Trophoblast cell (in vitro differentiated cells and primary cell): ENCODE data around the gene TMEM132D.

ENCODE experiments used
- DNase-seq, 2 donors: peaks; one replicate each; pipeline ENCODE4 v3.0.0-alpha.2; 2016
- H2AFZ ChIP-seq: 2 replicates; pipeline ENCODE4 v1.6.1; 2013; ENCODE audit warnings: low read length, moderate library complexity, mild to moderate bottlenecking; ENCODE audit not compliant: insufficient read depth, poor library complexity
- H2AK5ac ChIP-seq: 2 replicates; pipeline ENCODE4 v1.6.1; 2013; ENCODE audit warnings: mild to moderate bottlenecking, low read length
- H2BK120ac ChIP-seq: 2 replicates; pipeline ENCODE4 v1.6.1; 2013; ENCODE audit warnings: low read length, mild to moderate bottlenecking, moderate library complexity; ENCODE audit not compliant: insufficient read depth, poor library complexity
- H2BK12ac ChIP-seq: 2 replicates; pipeline ENCODE4 v1.6.1; 2013; ENCODE audit warnings: mild to moderate bottlenecking, low read length, moderate library complexity
- H2BK5ac ChIP-seq: 2 replicates; pipeline ENCODE4 v1.6.1; 2013; ENCODE audit warnings: low read length, low read depth, moderate library complexity, mild to moderate bottlenecking; ENCODE audit not compliant: poor library complexity
- H3K14ac ChIP-seq: 2 replicates; pipeline ENCODE4 v1.6.1; 2013; ENCODE audit warnings: mild to moderate bottlenecking, low read length
- H3K18ac ChIP-seq: 2 replicates; pipeline ENCODE4 v1.6.1; 2013; ENCODE audit warnings: mild to moderate bottlenecking, low read length
- H3K23ac ChIP-seq: 2 replicates; pipeline ENCODE4 v1.6.1; 2013; ENCODE audit warnings: low read length
- H3K27ac ChIP-seq: 2 replicates; pipeline ENCODE4 v1.5.1; 2013; ENCODE audit warnings: low read depth, mild to moderate bottlenecking, inconsistent platforms, low read length, moderate library complexity
- H3K27me3 ChIP-seq: 2 replicates; pipeline ENCODE4 v1.6.1; 2013; ENCODE audit warnings: inconsistent platforms, mild to moderate bottlenecking, low read length, moderate library complexity; ENCODE audit not compliant: insufficient read depth
- H3K36me3 ChIP-seq, 2 experiments: 1 replicate in 1 of 2; 2 replicates in 1 of 2; pipeline ENCODE4 v1.6.1; 2013; ENCODE audit warnings: low read length in 2 of 2, mild to moderate bottlenecking in 2 of 2, moderate library complexity in 1 of 2; ENCODE audit not compliant: insufficient read depth in 2 of 2, control insufficient read depth in 1 of 2
- H3K4ac ChIP-seq: 2 replicates; pipeline ENCODE4 v1.6.1; 2013; ENCODE audit warnings: low read depth, mild to moderate bottlenecking, low read length, moderate library complexity
- H3K4me1 ChIP-seq, 2 experiments: 1 replicate in 1 of 2; 2 replicates in 1 of 2; pipeline ENCODE4 v1.6.1; 2013; ENCODE audit warnings: low read length in 2 of 2, mild to moderate bottlenecking in 2 of 2, moderate library complexity in 1 of 2; ENCODE audit not compliant: insufficient read depth in 2 of 2, control insufficient read depth in 1 of 2
- H3K4me2 ChIP-seq: 2 replicates; pipeline ENCODE4 v1.6.1; 2013; ENCODE audit warnings: inconsistent platforms, mild to moderate bottlenecking, low read length, moderate library complexity
- H3K4me3 ChIP-seq: 2 replicates; pipeline ENCODE4 v1.5.1; 2013; ENCODE audit warnings: mild to moderate bottlenecking, low read depth, low read length, inconsistent platforms
- H3K79me1 ChIP-seq: one replicate; pipeline ENCODE4 v1.6.1; 2013; ENCODE audit warnings: low read length
- H3K79me2 ChIP-seq: 2 replicates; pipeline ENCODE4 v1.6.1; 2013; ENCODE audit warnings: low read length, mild to moderate bottlenecking; ENCODE audit not compliant: control insufficient read depth, insufficient read depth, poor library complexity
- H3K9ac ChIP-seq: 2 replicates; pipeline ENCODE4 v1.6.1; 2013; ENCODE audit warnings: mild to moderate bottlenecking, low read length
- H3K9me3 ChIP-seq: 2 replicates; pipeline ENCODE4 v1.6.1; 2013; ENCODE audit warnings: low read depth, mild to moderate bottlenecking, control low read depth, inconsistent platforms, low read length; ENCODE audit not compliant: insufficient read depth
- H4K12ac ChIP-seq: 2 replicates; pipeline ENCODE4 v1.6.1; 2013; ENCODE audit warnings: low read depth, mild to moderate bottlenecking, low read length, moderate library complexity
- H4K8ac ChIP-seq: 2 replicates; pipeline ENCODE4 v1.6.1; 2013; ENCODE audit warnings: low read depth, mild to moderate bottlenecking, low read length, moderate library complexity
- H4K91ac ChIP-seq: one replicate; pipeline ENCODE4 v1.6.1; 2013; ENCODE audit warnings: low read depth, mild to moderate bottlenecking, low read length, moderate library complexity
- WGBS: extraction: QIAGEN DNeasy Blood & Tissue Kit; methylation state at CpG from one replicate; pipeline ENCODE4 v1.1.7; 2013; ENCODE audit warnings: missing lambda C conversion rate; ENCODE audit not compliant: insufficient read length, insufficient coverage; ENCODE audit errors: extremely low coverage; 5-methylcytosine and 5-hydroxymethylcytosine counted together

TMEM132D gene

DNA sequence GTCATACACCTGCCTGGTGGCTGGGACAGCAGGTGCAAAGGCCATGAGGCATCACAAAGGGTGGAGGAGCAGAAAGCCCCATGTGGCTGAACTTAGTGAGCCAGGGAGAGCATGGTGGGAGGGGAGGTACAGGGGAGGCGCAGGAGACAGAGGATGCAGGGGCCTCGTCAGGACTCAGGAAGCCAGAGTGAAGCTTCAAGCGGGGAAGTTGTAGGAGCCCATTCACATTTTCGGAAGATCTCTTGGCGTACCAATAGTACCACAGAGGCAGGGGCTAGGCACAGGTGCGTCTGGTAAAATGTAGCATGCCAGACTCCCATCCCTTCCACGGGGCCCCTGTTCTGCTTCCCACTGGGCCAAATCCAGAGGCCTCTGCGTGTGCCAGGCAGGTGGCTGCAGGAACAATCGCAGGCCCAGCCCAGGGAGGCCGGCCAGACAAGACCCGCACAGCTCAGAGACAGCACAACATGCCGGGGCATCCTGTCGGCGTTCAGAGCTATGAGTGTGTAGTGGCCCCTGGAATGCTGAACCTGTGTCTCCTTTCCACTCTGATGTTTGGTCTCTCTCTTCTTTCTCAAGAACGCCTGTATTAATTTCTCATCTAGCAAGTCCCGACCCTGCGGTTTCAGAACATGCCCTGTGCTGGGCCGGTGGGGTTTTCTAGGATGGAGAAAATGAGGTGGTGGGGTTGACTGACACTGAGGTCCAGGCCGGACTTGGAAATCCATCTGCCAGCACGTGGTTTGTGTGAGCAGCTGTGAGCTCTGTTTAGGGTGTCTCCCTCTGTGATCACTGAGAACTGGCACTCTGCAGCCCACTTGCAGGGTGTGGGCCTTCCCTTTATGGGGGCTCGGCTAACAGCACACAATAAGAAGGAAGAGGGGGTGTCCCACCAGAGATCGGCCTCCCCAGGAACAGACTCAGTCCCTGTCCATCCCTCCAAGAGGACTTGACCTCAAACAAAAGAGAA, 5.5 kb upstream of the TMEM132D start:
- Histone ChIP-seq H3K18ac (no peak overlapping the region), H3K23ac (no peak overlapping the region), H2BK5ac (no peak overlapping the region), H3K36me3 (no peaks in the 10 kb centered on the region), H2AK5ac (no peak overlapping the region), H2BK120ac (no peak overlapping the region), H3K4me1 (no peaks in the 10 kb centered on the region), H4K12ac (no peak overlapping the region), H3K9me3 (peaks cover 3% of the 10 kb centered on the region), H3K4me2 (no peak overlapping the region), H3K27ac (no peak overlapping the region), H2BK12ac (no peak overlapping the region), H3K9ac (no peak overlapping the region), H4K8ac (no peak overlapping the region), H3K27me3 (peaks cover 10% of the 10 kb centered on the region), H3K14ac (no peak overlapping the region), H3K79me1 (no peaks in the 10 kb centered on the region), H3K79me2 (no peaks in the 10 kb centered on the region), H2AFZ (no peak overlapping the region), H3K4me3 (no peak overlapping the region), H4K91ac (no peak overlapping the region), H3K4ac (no peak overlapping the region)
- no CpG with 5 or more reads among the region's 22 CpGs for WGBS
- DNase-seq: no peak

- Histone ChIP-seq H2AK5ac (no peak overlapping the region), H3K4me2 (peak overlapping the region; percentile 42), H3K9ac (no peak overlapping the region), H3K9me3 (peaks cover 4% of the 10 kb centered on the region), H4K91ac (no peak overlapping the region), H3K4ac (no peak overlapping the region), H2BK120ac (no peak overlapping the region), H3K27me3 (peaks cover 41% of the 10 kb centered on the region), H3K79me1 (no peaks in the 10 kb centered on the region), H2BK12ac (no peak overlapping the region), H3K4me3 (no peak overlapping the region), H3K27ac (no peak overlapping the region), H2AFZ (no peak overlapping the region), H3K23ac (no peak overlapping the region), H3K79me2 (no peaks in the 10 kb centered on the region), H3K18ac (no peak overlapping the region), H3K4me1 (peaks cover 0 to 4% of the 10 kb centered on the region in 2 experiments), H3K36me3 (no peaks in the 10 kb centered on the region), H4K12ac (no peak overlapping the region), H4K8ac (no peak overlapping the region), H3K14ac (no peak overlapping the region), H2BK5ac (no peak overlapping the region)
- no CpG with 5 or more reads among the region's 93 CpGs for WGBS
- DNase-seq: no peak
Measured at GRCh38 chr12:129903092-129903945, 506 bp downstream of the TMEM132D start.

GRCh38 chr12:129902371-129903091, 1.3 kb downstream of the TMEM132D start:
- Histone ChIP-seq H3K14ac (no peak overlapping the region), H3K27me3 (peaks cover 41% of the 10 kb centered on the region), H2BK5ac (no peak overlapping the region), H3K79me2 (no peaks in the 10 kb centered on the region), H3K9me3 (peaks cover 4% of the 10 kb centered on the region), H2BK120ac (no peak overlapping the region), H2AFZ (no peak overlapping the region), H4K8ac (no peak overlapping the region), H2AK5ac (no peak overlapping the region), H2BK12ac (no peak overlapping the region), H3K9ac (no peak overlapping the region), H3K36me3 (no peaks in the 10 kb centered on the region), H3K4me3 (no peak overlapping the region), H4K12ac (no peak overlapping the region), H3K4me2 (peak overlapping the region; percentile 42), H3K18ac (no peak overlapping the region), H3K4ac (no peak overlapping the region), H4K91ac (no peak overlapping the region), H3K27ac (no peak overlapping the region), H3K4me1 (peaks cover 0 to 4% of the 10 kb centered on the region in 2 experiments), H3K79me1 (no peaks in the 10 kb centered on the region), H3K23ac (no peak overlapping the region)
- DNase-seq: no peak
- no CpG with 5 or more reads among the region's 19 CpGs for WGBS

- Histone ChIP-seq H3K4me2 (no peak overlapping the region), H3K79me2 (no peaks in the 10 kb centered on the region), H3K36me3 (no peaks in the 10 kb centered on the region), H4K8ac (no peak overlapping the region), H2BK5ac (no peak overlapping the region), H3K27ac (no peak overlapping the region), H2AFZ (no peak overlapping the region), H3K27me3 (peaks cover 41% of the 10 kb centered on the region), H3K23ac (no peak overlapping the region), H4K12ac (no peak overlapping the region), H3K4ac (no peak overlapping the region), H3K79me1 (no peaks in the 10 kb centered on the region), H2AK5ac (no peak overlapping the region), H3K9ac (no peak overlapping the region), H4K91ac (no peak overlapping the region), H3K4me3 (no peak overlapping the region), H3K18ac (no peak overlapping the region), H2BK120ac (no peak overlapping the region), H3K14ac (no peak overlapping the region), H3K9me3 (peaks cover 4% of the 10 kb centered on the region), H3K4me1 (peaks cover 0 to 4% of the 10 kb centered on the region in 2 experiments), H2BK12ac (no peak overlapping the region)
- no CpG with 5 or more reads among the region's 2 CpGs for WGBS
- no peak for DNase-seq
Measured at GRCh38 chr12:129901254-129901653, 2.6 kb downstream of the TMEM132D start.
